Raji (cell line): Measurements from ENCODE around the gene NME5.

ENCODE experiments used
- POLR2A ChIP-seq: IDR thresholded peaks from 2 replicates; pipeline ENCODE4 v1.6.1; 2011; ENCODE audit warnings: low read depth, low read length, control low read depth; ENCODE audit not compliant: insufficient read depth

The NME5 gene

GRCh38 chr5:138102454-138103318 lies 36.5 kb downstream of the NME5 start:
- TF ChIP-seq POLR2A = no peak

GRCh38 chr5:138096997-138097828 lies 42.0 kb downstream of the NME5 start:
- no peak for TF ChIP-seq POLR2A

DNA sequence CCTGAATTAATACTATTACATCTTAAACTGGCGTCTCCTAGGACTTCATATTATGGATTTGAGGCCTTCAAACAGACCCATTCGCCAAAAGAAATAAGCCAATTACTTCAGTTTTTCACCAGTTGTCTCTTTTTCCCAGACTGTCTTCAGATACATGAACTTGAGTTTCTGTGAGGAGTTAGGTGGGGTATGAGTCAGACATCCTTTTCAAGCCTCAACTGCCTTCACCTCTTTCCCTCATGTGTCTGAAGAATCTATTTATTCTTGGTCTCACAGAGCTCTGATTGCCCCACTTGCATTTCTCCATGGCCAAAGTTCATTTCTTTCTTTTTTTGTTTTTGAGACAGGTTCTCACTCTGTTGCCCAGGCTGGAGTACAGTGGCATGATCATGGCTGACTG lies 42.9 kb downstream of the NME5 start:
- no peak for TF ChIP-seq POLR2A

- no peak for TF ChIP-seq POLR2A
These were observed 43.9 kb downstream of the NME5 start for GRCh38 chr5:138095100-138095907.

DNA sequence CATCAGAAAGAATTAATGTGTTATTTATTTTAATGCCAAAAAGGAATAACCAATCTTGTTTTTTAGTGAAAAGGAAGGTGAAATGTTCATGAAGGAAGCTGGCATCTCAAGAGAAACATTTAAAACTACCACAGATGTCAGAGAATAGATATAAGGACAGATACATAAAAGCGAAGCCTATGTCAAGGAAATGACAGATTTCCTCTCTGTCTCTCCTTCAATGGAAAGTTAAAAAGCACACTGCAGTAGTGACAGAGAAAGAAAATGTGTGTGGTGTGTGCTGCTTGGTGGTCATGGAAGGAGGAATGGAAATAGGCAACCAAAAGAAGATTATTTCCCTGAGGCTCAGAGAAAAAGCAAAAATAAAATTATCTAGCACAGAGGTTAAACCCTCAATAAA lies 46.2 kb downstream of the NME5 start:
- TF ChIP-seq POLR2A = no peak

DNA sequence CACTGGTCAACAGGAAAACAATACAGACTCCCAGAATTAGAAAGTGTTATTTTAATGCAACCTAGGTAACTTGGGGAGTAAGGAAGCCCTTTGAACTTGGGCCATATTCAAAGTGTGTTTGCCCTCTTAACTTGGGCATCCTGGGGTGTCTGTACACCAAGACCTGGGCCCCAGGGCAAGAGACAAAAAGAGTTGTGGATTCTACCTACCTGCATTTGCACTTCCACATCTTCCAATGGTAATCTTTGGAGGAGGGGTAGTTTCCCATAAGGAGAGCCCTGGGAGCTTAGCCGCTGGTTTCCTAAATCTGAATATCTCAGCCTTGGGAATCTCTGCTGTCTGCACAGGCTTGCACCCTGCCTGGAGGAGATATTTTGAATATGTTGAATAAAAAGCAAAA lies 46.9 kb downstream of the NME5 start:
- TF ChIP-seq POLR2A = no peak

DNA sequence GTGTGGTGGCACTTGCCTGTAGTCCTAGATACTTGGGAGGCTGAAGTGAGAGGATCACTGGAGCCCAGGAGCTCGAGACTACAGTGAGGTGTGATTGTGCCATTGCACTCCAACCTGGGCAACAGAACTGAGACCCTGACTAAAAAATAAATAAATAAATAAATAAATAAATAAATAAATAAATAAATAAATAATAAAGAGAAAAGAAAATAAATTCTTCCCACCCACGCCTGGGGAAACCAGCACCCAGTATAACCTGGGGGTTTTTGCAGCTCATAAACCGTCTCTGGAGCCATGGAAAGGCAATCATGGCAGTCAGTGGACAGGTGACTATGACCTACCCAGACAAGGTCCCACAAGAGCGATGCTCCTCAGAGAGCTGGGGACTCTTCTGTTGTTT lies 47.5 kb downstream of the NME5 start:
- TF ChIP-seq POLR2A = no peak

DNA sequence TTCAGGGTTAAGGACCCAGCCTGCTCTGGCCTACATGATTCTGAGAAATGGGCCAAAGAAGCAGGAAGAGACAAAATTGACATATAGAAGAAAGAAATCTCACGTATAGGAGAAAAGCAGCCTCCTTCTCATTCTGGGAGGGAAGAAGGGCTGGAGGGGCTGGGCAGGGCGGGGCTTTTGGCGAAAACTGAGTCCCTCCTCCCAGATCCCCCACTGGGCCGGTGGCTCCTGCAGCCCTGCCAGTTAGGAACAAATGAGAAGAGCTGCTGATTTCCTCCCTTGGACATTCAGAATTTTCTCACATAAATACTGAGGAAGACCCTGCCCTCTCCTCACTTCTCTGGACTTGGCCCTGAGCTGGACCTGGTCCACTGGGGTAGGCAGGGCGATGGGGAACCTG lies 55.5 kb downstream of the NME5 start, which contains the start of gene WNT8A:
Gene WNT8A, plus strand, starts transcription at position 332 of the 400 bp plus-strand sequence. CDS start 95 bp downstream, outside the sequence.
- TF ChIP-seq POLR2A = no peak

DNA sequence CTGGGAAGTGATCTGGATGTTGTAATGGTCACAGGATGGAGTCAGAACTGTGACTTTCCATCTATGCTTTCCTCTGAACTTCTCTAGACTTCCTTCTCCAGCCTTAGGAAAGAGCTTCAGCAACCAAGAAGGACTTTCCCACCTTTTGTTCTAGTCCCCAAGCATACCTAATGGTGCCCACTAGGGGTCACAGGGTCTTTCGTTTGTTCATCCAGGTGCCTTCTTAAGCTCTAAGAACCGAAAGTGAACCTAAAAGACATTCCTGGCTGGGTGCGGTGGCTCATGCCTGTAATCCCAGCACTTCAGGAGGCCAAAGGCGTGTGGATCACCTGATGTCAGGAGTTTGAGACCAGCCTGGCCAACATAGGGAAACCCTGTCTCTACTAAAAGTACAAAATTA lies 57.2 kb downstream of the NME5 start:
- no peak for TF ChIP-seq POLR2A

DNA sequence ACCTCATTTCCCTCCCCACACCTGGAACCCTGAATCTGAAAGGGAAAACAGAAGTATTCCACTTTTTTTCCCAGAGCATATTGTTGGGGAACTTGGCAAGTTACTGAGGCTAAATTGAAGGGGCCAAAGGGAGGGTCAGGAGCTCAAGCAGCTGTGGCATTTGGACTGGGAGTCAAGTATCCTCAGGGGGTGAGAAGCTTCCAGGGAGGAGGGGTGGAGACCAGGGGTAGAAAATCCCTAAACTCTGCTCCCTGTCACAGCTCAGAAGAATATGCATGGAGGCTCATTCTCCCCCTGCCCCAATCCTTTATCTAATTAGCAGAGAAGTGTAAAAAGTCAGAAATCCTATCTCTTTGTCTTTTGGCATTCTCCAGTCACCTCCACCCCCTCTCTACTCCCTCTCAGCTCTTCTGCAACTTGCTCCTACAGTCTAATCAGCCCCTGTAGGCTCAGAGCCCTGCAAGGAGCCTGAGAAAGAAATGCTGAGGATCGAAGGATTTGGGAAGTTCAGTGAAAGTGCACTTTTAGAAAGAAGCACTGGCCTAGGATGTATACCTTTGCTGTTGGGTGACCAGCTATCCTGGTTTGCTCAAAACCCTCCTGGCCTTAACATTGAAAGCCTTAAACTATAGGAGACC lies 61.1 kb downstream of the NME5 start:
- TF ChIP-seq POLR2A = no peak

DNA sequence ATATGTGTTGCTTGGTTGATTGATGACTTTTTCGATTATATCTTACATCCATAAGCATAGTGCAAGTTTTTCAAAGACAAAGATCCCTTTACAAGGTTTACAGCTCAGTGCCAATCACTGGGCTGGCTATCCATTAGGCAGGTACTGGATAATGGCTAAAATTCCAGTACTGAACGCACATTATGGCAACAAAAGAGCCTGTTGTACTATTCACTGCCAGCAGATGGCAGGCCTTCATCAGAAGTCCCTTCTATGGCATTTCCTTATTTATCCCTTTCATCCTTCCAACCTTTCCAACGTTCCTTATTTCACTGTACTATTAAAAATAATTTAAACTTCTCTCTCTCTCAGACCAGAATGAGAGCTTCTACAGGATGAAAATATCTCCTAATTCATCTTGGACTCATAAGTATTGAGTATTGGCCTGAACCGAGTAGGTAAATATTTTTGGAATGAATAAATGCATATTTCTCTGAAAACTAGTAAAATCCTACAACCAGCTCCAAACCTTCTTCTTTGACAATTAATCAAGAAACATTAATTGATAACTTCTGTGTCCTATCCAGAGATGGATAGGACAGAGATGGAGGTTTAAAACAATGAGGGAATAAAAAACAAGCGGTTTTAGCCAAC lies 62.0 kb downstream of the NME5 start:
- TF ChIP-seq POLR2A = no peak

- TF ChIP-seq POLR2A = no peak
These were observed 70.3 kb downstream of the NME5 start for GRCh38 chr5:138068742-138069600.

DNA sequence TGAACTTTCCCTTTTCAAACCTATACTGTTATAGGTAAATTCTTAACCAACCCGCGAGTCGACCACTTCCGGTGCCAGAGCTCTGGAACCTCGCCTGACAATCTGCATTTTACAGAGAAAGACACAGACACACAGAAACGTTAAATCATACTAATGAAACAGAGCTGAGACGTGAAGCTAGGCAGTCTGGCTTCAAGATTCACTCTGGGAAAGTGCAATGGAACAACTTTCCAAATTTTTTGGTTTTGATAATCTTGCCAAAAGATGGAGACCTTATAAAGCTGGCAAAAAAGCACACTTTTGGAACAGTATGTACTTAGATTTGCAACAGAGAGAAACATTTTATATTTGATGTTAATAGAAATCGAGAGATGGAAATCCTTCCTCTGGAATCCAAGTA lies 71.3 kb downstream of the NME5 start:
- TF ChIP-seq POLR2A = no peak
